Mammary epithelial cell (primary cell): Measurements from ENCODE around the gene LGR4.

ENCODE experiments used
- CTCF ChIP-seq, 2 donors: IDR thresholded peaks in 1 of 2; conservative IDR thresholded peaks in 1 of 2; 2 replicates each; pipeline ENCODE4 v1.5.1; 2011 to 2012; ENCODE audit warnings: inconsistent platforms in 2 of 2, low read length in 2 of 2, mild to moderate bottlenecking in 2 of 2, control low read depth in 1 of 2, low read depth in 1 of 2; ENCODE audit not compliant: insufficient read depth in 1 of 2; ENCODE audit errors: extremely low read depth in 1 of 2
- EZH2 ChIP-seq: IDR thresholded peaks from 2 replicates; pipeline ENCODE4 v1.6.1; 2012; ENCODE audit warnings: low read length, inconsistent platforms, borderline replicate concordance

GRCh38 chr11:27411328-27411727 is 61.3 kb downstream of the LGR4 start:
- TF ChIP-seq CTCF (conservative IDR thresholded peaks at IDR 0.05 in 1 of 2, IDR thresholded peaks at IDR 0.05 in 1 of 2; ENCODE audit: extremely low read depth in 1 of 2, insufficient read depth in 1 of 2, low read depth in 1 of 2, low read length in 2 of 2) (no peak), EZH2 (no peak)
